GM21723 (cell line): ENCODE results near the gene SUFU.
"Not testable (repeated sequence)": the region's sequence is repeated elsewhere in the genome, so short reads cannot be mapped to it uniquely, and the experiment has no call there.

Experiments used
- ATAC-seq: cut with Tn5 transposase; IDR thresholded peaks from one replicate; pipeline ENCODE4 v1.9.1; 2021; ENCODE audit warnings: mild to moderate bottlenecking, moderate library complexity; ENCODE audit not compliant: unreplicated experiment

SUFU gene

DNA sequence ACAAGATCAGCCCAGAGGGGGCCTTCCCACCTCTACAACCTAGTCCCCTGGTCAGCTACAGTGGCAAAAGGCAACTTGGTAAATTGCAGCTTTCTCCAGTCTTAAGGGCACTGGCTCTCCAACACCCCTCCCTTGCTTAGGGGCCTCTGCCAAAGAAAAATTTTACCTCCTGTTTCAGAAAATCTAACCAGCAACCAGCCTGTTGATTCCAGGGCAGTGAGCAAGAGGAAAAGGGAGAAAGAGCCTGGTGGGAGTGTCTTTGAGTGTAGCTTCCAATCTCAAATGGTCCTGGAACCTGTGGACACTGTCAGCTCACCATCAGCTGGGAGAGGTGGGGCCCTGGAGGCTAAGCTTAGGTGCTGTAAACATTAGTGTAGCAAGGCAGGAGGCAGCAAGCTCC, 24.1 kb upstream of the SUFU start:
- no peak for ATAC-seq

DNA sequence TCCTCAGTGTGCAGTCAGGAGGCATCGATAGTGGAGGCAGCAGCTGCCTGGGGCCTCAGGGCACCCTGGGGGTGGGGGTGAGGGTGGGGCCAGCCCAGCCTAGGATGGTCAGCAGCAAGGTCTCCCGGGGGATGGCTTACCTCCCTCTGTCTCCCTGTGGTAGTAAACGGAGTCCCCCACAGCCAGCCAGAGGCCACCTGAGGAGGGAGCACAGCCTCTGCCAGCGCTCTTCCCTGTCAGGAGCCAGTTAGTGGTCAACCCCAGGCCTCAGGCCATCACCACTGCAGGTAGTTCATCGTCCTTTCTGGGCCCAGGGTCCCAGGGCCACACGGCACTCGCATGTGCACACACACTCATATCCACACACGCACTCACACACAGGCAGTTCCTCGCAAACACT, 23.4 kb upstream of the SUFU start:
- ATAC-seq, result no peak

DNA sequence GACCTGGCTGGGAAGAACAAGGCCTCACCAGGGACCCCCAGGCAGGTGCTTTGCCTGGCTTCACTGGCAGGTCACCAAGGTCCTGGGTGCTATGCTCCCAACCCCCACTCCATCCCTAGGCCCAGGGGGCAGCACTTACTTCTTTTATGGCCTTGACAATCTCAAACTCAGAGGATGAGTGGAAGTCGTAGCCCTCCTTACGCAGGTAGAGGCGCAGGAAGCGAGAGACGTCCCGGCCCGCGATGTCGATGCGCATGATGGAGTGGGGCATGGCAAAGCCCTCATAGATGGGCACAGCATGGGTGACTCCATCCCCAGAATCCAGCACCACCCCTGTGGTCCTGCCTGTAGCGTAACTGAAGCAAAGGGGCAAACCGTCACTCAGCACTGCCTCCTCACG, 19.8 kb upstream of the SUFU start:
- no peak for ATAC-seq

DNA sequence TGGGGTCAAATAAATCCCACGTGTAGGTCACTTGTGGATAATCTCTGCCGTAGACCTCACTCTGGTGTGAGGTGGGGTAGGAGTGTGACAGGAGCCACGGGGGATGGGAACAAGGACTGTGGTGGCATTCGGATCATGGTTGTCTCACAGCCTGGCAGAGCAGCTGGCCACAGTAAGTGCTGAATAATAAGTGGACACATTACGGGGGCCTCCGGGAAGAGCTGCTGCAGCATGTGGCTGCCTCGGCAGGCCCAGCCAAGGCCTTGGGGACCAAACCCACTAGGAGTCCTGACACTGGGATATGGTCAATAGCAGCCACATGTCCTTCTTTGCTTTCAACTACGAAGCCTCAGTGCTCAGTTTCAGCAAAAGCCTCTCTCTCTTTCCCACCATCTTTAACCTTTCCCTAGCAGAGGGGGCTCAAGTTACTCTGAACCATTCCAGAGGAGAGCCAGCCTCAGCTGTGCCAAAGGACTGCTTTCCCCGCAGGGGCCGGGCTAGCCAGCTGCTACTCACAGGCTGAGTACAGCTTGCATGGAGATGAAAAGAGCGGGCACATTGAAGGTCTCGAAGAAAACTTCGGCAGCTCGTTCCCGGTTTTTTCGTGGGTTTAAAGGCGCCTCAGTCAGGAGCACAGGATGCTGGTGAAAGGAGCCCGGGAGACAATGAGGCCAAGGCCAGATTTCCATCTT, 18.5 kb upstream of the SUFU start:
- no peak for ATAC-seq

DNA sequence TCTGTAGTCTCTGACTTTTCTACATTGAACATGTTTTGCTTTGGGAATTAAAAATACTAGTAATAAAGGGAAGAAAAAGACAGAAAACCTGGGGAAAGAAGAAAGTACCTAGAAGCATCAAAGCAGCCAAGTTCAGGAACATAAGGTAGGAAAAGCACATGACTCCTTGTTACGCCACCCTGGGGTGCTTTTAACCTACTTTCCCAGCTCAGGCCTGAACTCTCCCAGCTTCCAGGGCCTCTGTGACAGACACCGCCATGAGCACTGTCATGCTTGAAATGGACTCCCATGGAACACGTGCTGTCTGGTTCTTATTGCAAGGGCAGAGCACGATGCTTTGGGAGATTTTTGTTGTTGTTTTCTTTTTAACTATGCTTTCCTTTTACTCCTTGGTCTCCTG, 12.6 kb upstream of the SUFU start:
- ATAC-seq, result no peak

DNA sequence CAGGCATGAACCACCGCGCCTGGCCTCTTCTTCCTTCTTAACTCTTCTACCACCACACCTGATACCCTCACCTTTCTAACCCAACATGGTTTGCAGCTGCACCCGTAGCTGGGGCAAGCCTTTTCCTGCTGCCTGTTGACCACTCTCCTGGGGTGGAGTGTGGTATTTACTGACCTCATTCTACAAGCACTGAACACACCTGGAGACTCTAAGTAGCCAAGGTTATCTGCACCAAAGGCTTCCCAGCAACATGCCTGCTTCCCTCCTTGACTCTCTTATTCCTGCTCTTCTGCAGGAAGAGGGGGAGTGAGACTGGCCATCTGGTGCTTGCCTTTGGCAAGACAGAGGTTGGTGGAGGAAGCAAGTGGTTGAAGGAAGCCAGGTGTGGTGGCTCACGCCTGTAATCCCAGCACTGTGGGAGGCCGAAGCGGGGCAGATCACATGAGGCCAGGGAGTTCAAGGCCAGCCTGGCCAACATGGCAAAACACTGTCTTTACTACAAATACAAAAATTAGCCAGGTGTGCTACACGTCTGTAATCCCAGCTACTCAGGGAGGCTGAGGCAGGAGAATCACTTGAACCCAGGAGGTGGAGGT, 11.3 kb upstream of the SUFU start:
- ATAC-seq, result no peak

DNA sequence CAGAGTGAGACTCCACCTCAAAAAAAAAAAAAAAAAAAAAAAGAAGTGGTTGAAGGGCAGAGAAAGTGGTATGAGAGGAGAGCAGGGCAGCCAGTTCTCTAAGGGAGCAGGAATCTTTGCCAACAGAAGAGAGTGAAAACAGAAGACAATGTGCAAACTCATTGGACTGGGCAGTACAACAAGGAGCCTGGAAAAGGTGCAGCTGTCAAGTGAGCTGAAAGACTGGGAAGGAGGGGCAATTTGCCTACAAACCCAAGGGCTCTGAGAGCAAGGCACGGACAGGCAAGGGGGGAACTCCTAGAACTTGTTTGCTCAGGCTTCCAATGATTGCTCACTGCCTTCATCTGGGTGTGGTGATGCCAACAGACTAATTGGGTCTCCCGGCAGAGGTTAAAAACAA, 10.8 kb upstream of the SUFU start:
- no peak for ATAC-seq

DNA sequence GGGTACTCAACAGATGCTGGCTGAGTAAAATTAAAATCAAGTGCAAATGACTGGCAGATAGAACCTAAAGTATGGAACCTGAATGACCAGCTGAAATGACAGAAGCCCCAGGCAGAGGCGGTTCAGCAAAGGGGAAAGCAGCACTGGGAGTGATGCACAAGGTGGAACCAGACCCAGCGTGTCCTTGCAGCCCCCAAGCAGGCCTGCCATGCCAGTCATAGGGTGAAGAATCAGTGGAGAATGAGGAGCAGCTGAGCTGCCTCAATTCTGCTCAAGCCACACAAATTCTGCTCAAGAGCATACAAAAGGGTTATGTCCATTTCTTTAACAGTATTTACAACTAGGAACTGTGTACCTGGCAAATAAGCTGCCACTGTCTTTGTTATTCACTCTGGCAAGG, 10.0 kb upstream of the SUFU start:
- ATAC-seq, result no peak

DNA sequence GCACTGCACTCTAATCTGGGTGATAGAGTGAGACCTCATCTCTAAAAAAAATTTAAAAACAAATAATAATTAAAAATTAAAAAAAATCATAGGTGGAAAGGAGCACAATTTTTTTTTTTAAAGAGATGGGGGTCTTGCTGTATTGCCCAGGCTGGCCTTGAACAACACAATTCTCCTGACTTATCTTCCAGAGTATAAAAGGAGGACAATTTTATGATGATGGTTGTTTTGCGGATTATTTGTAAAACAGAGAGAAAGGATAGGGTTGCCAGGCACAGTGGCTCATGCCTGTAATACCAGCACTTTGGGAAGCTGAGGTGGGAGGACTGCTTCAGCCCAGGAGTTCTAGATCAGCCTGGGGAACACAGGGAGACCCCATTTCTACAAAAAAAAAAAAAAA, 6.2 kb upstream of the SUFU start:
- ATAC-seq, result no peak

DNA sequence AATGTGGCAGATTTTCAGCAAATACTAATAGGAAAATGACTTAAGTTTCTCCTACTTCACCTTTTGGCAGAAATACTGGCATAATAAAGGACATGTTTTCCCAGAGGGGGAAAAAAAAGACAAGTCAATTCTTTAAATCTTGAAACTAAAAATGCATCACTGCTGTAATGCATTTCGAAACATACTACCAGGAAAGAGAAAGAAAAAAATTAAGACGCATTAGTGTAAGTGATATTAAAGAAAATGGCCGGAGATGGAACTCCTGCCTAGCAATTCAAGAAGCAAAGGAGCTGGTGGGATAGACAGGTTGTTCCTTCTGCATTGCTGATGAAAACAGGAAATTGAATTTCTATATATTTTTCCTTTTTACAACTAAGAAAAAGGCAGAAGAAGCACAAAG, 4.4 kb upstream of the SUFU start:
- ATAC-seq, result no peak

DNA sequence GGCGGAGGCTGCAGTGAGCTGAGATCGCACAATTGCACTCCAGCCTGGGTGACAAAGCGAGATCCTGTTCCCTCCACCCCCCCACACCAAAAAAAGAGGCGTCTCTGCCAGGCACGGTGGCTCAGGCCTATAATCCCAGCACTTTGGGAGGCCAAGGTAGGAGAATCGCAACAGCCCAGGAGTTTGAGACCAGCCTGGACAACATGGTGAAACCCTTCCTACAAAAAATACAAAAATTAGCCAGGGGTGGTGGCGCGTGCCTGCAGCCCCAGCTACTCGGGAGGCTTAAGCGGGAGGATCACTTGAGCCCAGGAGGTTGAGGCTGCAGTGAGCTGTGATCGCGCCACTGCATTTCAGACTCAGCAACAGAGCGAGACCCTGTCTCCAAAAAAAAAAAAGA, 3.1 kb upstream of the SUFU start:
- ATAC-seq, result not testable (repeated sequence)

DNA sequence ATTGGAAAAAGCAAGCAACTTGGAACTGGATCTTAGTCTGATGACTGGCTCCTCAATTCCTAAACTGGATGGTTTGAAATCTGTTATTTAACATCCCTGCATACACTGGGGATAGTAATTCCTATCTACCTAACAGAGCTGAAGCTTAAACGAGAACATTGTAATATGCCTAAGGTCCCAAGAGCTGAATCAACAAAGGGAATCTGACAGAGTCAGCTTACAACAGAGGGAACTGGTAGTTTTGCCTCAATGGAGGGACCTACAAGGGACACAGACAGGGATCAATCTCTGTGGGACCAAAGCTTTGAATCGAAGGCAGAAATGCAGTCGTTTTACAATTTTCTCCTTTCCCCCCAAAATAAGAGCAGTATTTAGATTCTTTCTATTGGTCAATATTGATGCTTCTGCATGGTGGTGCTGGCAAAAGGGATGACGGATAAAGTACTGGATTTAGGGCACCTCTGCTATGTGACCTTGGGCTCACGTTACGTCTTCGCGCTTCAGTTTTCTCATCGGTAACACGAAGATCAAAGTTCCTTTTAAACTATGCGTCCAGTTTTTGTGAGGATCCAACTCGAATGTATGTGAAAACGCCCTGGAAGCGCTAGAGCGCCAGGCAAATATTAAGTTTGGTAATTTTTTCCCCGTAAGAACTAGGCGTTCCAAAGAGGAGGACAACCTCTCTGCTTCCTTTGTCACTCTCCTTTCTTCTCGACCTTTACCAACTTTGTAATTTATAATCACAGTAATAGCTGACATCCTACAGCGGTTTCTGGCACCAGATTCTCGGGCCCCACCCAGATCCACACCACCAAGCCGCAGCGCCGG, 2.4 kb upstream of the SUFU start:
- no peak for ATAC-seq

DNA sequence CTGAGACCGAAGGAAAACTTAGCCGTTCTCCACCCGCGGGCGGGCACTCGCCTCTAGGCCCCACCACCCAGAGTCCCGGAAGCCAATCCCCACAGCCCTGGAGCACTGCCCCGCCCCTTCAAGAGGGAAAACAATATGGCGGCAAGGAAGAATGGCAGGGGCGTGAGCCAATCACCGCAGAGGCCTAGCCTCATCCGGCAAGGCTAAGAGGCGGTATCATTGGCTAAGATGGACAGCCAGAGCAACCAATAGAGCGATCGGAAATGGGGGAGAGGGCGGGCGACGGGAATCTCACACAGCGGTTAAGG, 1.8 kb upstream of the SUFU start:
- peak; percentile 76 for ATAC-seq

DNA sequence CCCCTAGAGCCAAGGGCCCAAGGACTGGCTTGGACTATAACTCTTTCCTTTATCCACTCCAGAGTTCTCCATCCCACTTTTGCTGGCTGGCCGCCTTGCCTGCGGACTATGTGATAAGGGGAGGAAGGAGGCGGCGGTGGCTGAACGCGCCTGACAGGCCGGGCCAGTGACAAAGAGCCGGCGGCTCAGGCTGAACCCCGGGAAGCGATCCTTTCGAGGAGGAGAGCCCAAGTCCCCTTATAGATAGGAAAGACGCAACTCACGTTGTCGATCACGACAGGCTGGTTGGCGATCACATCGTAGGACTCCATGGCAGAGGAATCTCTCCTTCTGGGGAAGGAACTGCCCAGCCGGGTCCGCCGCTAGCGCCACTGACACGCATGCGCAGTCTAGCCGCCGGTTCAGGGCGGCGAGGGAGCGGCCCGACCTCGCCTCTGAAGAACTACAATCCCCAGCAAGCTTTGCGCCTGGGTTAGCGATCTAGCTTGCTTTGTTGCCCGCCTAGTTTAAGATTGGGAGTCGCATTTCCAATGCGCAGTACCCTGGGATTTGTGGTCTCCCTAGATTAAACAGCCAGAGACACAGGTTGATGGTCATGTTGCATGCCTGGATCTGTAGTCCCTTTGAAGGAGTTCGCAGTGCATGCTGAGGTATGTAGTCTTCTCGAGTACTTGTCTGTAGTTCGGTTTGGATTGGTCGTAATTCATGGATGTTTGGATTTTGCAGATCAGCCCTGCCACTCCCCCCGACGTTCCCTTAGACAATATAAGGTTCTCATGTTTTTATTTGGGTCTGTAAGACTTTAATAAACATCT, 1.2 kb upstream of the SUFU start, which contains the start of gene ACTR1A:
Gene ACTR1A (minus strand): TSS at position 376 of the 815 bp plus-strand sequence. CDS start 65 bp downstream, at position 311.
- peak; percentile 55 for ATAC-seq

DNA sequence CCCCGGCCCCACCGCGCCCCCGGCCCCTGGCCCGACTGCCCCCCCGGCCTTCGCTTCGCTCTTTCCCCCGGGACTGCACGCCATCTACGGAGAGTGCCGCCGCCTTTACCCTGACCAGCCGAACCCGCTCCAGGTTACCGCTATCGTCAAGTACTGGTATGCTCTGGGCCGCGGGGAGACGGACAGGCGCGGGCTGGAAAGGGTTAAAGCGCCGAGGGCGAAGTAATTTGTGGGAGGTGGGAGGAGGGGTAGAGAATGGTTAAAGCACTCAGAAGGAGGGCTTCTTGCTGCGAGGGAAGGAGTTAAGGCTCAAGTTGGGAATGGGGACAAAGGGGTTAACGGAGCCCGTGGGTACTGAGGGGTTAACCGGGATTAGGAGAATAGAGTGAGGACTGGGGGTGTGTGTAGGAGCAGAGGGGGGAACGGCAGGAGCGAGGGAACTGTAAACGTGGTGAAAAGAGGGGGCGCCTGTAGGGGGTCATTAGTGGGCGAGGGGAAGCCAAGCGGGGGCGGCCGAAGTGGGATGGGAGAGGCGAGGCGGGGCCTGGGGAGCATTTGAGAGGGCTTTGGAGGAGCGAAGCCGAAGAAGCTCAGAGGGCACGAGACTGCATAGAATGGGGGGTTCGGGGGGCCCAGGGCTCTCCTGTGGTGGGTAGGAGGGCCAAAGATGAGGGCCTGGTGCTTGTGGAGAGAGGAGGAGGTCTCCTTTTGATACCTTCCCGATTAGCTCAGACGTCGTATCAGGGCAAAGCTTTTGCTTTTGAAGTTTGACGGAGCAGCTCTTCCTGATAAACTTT, 605 bp downstream of the SUFU start:
- ATAC-seq, result no peak

DNA sequence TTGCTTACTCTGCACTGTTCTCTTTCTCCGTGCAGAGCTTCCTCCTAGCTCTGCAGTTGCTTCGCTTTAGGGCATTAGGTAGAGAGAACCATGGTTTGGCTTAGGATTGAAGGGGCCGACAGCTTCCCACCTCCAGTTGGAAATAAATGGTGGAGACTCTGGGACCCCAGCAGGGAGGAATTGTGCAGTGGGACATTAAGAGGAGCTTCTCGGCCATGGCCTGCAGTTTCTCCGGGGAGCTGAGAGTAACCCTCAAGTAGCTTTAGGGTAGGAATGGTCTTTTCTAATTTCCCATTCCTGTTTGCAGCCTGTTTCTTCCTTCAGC, 1.2 kb downstream of the SUFU start:
- no peak for ATAC-seq

DNA sequence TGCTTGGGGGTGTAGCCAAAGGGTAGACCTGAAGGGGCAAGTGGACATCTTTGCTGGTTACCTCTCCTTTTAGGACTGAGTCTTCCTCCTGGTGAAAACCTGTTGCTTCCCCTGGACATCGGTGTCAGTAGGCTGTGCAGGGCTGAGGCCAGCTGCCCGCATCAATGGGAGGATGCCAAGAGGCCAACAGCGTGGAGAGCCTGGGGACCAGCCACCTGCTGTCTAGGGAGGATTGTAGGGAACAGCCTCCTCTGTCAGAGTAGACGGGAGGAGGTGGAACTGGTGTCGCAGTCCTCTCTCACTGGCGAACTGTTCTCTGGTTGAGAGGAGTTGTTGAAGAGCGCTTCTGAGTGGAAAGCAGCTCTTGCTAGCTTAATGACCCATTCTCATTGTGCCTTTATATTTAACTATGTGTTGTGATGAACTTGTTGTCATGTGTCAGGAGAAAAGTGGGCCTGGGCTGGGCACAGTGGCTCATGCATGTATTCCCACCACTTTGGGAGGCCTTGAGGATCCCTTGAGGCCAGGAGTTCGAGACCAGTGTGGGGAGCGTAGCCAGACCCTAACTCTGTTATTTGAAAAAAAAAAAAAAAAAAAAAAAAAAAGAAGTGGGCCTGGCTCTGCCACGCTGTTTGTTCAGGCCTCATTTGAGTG, 1.8 kb downstream of the SUFU start:
- ATAC-seq, result no peak

DNA sequence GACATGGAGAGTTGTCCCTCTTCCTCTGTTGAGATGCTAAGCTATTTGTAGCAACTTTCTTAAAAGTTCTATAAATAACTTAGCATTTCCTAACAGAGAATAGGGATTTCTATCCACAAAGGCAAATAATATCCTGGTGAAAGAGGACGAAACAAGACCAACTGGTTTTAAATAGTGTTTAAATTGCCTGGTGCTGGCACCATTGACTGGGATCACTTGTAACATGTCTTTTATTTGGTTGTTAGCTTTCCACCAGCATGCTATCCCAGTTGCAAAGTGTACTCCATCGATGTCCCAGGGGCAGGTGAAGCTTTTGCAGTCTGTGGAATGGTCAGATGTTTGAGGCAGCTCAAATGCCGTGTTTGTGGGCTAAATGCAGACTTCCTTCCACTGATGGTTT, 3.7 kb downstream of the SUFU start:
- no peak for ATAC-seq

DNA sequence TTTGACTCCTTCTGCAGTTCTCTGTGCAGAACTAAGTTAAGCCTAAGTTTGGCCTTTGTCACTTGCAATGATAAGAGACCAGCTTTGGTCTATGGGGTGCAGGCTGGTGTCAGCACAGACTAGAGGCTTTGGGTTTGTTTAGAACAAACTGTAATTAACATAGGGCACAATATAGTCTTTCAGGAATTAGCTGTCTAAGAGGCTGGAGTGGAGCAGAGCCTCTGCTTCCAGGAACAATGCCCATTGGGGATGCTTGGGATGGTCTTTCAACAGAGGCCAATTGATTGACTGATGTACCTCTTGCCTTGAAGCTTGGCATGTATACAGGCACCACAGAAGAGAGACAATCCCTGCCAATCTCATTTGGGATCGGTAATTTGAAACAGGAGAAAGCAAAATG, 4.7 kb downstream of the SUFU start:
- no peak for ATAC-seq

DNA sequence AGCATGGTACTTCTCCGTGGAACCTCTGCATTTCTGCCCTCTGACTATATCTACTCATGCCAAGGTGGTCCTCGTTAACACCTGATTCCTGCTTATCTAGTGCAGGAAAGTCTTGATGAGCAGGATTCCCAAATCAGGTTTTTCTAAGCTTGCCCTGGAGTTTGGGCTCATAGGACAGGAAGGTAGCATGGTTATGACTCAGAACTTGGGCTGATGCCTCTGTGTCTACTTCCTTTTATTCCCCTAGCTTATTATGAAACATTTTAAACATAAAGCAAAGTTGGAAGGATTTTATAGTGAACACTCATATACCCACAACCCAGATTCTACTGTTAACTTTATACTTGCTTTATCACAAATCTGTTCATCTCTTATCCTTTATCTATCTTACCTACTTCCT, 5.6 kb downstream of the SUFU start:
- ATAC-seq, result no peak
